Amniotic stem cell (primary cell): ENCODE data around the gene ISYNA1.

Experiments used
- DNase-seq: peaks from one replicate; lab custom pipeline; 2025; lab: John Stamatoyannopoulos, UW

Gene ISYNA1

GRCh38 chr19:18392417-18392816 lies 45.5 kb downstream of the ISYNA1 start:
- DNase-seq = no peak

- DNase-seq = no peak
Measured at GRCh38 chr19:18391509-18392075, 46.3 kb downstream of the ISYNA1 start.

GRCh38 chr19:18390065-18390907 lies 47.6 kb downstream of the ISYNA1 start:
- DNase-seq = no peak

- DNase-seq = no peak
Measured at GRCh38 chr19:18389726-18390064, 48.2 kb downstream of the ISYNA1 start.

- DNase-seq = no peak
Measured at GRCh38 chr19:18388960-18389725, 48.8 kb downstream of the ISYNA1 start.

- DNase-seq = no peak
Measured at GRCh38 chr19:18388100-18388959, 49.6 kb downstream of the ISYNA1 start.

- no peak for DNase-seq
Measured at GRCh38 chr19:18386543-18387271, 51.2 kb downstream of the ISYNA1 start.

GRCh38 chr19:18385675-18386542 lies 52.0 kb downstream of the ISYNA1 start, which contains the start of gene GDF15:
Gene GDF15, plus strand, starts transcription at chr19:18386158. Its CDS starts 32 bp downstream, at chr19:18386190.
- DNase-seq = no peak

- no peak for DNase-seq
Measured at GRCh38 chr19:18385359-18385674, 52.6 kb downstream of the ISYNA1 start.

GRCh38 chr19:18384775-18385174 lies 53.2 kb downstream of the ISYNA1 start:
- no peak for DNase-seq
